MM.1S (cell line): Measurements from ENCODE around the gene KIF18B.

ENCODE experiments used
- DNase-seq: peaks from one replicate; pipeline ENCODE4 v3.0.0-alpha.2; 2015
- H2AFZ ChIP-seq: fragments of 300-600 bp; sonication (generic); 2 replicates; pipeline ENCODE4 v1.6.0; 2016; ENCODE audit warnings: antibody characterized with exemption, low read length
- H3F3A ChIP-seq: fragments of 300-600 bp; sonication (generic); 2 replicates; pipeline ENCODE4 v1.6.1; 2016; ENCODE audit warnings: mild to moderate bottlenecking, antibody characterized with exemption, low read length, moderate library complexity, mixed read lengths; ENCODE audit not compliant: insufficient read depth
- H3K27ac ChIP-seq: fragments of 300-600 bp; sonication (generic); 2 replicates; pipeline ENCODE4 v1.5.1; 2016; ENCODE audit warnings: mild to moderate bottlenecking, low read length
- H3K27me3 ChIP-seq: fragments of 300-600 bp; sonication (generic); replicated peaks from 2 replicates; pipeline ENCODE4 v1.6.0; 2016; ENCODE audit warnings: low read length; ENCODE audit not compliant: insufficient read depth
- H3K36me3 ChIP-seq: fragments of 300-600 bp; sonication (generic); replicated peaks from 2 replicates; pipeline ENCODE4 v1.6.1; 2016; ENCODE audit warnings: mild to moderate bottlenecking, low read length, mixed read lengths; ENCODE audit not compliant: insufficient read depth
- H3K4me1 ChIP-seq: fragments of 300-600 bp; sonication (generic); 2 replicates; pipeline ENCODE4 v1.6.1; 2016; ENCODE audit warnings: low read length, mixed read lengths
- H3K4me2 ChIP-seq: fragments of 300-600 bp; sonication (generic); 2 replicates; pipeline ENCODE4 v1.6.0; 2016; ENCODE audit warnings: low read depth, low read length
- H3K4me3 ChIP-seq: fragments of 300-600 bp; sonication (generic); 2 replicates; pipeline ENCODE4 v1.5.1; 2016; ENCODE audit warnings: low read length, mixed read lengths
- H3K79me2 ChIP-seq: fragments of 300-600 bp; sonication (generic); 2 replicates; pipeline ENCODE4 v1.6.1; 2016; ENCODE audit warnings: mixed run types, low read length, mixed read lengths
- H3K9ac ChIP-seq: fragments of 300-600 bp; sonication (generic); 2 replicates; pipeline ENCODE4 v1.6.1; 2016; ENCODE audit warnings: low read length, mixed read lengths
- H3K9me2 ChIP-seq: fragments of 300-600 bp; sonication (generic); replicated peaks from 2 replicates; pipeline ENCODE4 v1.6.1; 2016; ENCODE audit warnings: mild to moderate bottlenecking, low read length, mixed read lengths; ENCODE audit not compliant: insufficient read depth
- H3K9me3 ChIP-seq: fragments of 300-600 bp; sonication (generic); replicated peaks from 2 replicates; pipeline ENCODE4 v1.6.1; 2016; ENCODE audit warnings: mild to moderate bottlenecking, low read length, mixed read lengths; ENCODE audit not compliant: insufficient read depth
- H4K20me1 ChIP-seq: fragments of 300-600 bp; sonication (generic); 2 replicates; pipeline ENCODE4 v1.6.1; 2016; ENCODE audit warnings: mild to moderate bottlenecking, low read length, moderate library complexity, mixed read lengths; ENCODE audit not compliant: insufficient read depth
- EZH2 ChIP-seq: fragments of 300-600 bp; sonication (generic); optimal IDR thresholded peaks from 2 replicates; pipeline ENCODE3; 2017; ENCODE audit warnings: low read depth, mild to moderate bottlenecking, antibody characterized with exemption, low read length, mixed read lengths
- EZH2phosphoT487 ChIP-seq: fragments of 300-600 bp; sonication (generic); IDR thresholded peaks from 2 replicates; pipeline ENCODE4 v1.6.1; 2018; ENCODE audit warnings: antibody characterized with exemption, low read length
- TF ChIP-seq, protein P1 (sequence below): fragments of 300-600 bp; sonication (generic); IDR thresholded peaks from 2 replicates; pipeline ENCODE4 v1.5.1; 2016; ENCODE audit warnings: antibody characterized with exemption, low read length, mixed read lengths

KIF18B gene

DNA sequence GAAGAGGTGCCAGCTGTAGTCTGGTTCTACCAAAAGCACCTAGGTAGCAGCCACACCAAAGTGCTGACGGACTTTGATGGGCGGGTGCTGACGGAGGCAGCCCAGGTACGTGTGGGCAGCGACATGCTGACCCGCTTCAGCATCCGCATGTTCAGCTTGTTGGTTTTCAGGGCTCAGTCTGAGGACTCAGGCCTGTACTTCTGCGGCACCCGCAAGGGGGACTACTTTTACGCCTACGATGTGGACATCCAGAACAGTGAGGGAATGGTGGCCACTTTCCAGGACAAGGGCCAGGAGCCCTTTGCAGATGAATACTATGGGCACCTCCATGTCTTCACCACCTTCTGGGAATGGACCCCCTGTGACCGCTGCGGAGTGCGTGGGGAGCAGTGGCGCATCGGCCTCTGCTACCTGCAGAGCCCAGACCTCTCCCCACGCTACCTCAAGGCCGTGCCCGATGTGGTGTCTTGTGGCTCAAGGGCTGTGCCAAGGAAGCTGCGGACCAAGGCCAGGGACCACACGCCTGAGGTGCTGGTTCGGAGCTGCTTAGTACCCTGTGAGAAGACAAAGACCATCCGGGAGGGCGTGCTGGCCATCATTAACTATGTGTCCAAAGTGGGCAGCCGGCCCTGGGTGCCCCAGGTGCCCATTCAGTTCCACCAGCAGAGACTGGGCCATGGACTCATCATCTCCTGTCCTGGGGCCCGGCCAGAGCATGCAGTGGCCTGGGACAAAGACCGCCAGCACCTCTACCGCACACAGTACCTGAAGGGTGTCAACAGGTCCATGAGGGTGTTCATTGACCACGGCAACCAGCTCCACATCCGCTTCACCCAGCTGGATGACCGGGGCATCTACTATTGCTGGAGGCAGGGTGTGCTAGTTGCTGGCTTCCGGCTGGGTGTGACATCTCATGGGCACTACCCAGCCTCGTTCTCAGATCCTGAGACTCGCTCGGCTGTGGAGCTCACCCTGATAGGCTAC is 43.3 kb downstream of the KIF18B start:
- H3K4me3 ChIP-seq = no peak overlapping the region
- no peak overlapping the region for H2AFZ ChIP-seq
- no peaks in the 10 kb centered on the region for H3K9me3 ChIP-seq
- H3K4me1 ChIP-seq = no peaks in the 10 kb centered on the region
- no peak overlapping the region for H3K27ac ChIP-seq
- no peaks in the 10 kb centered on the region for H3K36me3 ChIP-seq
- no peaks in the 10 kb centered on the region for H4K20me1 ChIP-seq
- no peak for DNase-seq
- H3F3A ChIP-seq = no peaks in the 10 kb centered on the region
- TF ChIP-seq EZH2 = no peak
- TF ChIP-seq, protein P1, sequence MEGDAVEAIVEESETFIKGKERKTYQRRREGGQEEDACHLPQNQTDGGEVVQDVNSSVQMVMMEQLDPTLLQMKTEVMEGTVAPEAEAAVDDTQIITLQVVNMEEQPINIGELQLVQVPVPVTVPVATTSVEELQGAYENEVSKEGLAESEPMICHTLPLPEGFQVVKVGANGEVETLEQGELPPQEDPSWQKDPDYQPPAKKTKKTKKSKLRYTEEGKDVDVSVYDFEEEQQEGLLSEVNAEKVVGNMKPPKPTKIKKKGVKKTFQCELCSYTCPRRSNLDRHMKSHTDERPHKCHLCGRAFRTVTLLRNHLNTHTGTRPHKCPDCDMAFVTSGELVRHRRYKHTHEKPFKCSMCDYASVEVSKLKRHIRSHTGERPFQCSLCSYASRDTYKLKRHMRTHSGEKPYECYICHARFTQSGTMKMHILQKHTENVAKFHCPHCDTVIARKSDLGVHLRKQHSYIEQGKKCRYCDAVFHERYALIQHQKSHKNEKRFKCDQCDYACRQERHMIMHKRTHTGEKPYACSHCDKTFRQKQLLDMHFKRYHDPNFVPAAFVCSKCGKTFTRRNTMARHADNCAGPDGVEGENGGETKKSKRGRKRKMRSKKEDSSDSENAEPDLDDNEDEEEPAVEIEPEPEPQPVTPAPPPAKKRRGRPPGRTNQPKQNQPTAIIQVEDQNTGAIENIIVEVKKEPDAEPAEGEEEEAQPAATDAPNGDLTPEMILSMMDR = no peak
- TF ChIP-seq EZH2phosphoT487 = no peak
- H3K79me2 ChIP-seq = no peaks in the 10 kb centered on the region
- no peak overlapping the region for H3K4me2 ChIP-seq
- H3K9me2 ChIP-seq = no peaks in the 10 kb centered on the region
- H3K27me3 ChIP-seq = peaks cover 60% of the 10 kb centered on the region
- no peak overlapping the region for H3K9ac ChIP-seq

DNA sequence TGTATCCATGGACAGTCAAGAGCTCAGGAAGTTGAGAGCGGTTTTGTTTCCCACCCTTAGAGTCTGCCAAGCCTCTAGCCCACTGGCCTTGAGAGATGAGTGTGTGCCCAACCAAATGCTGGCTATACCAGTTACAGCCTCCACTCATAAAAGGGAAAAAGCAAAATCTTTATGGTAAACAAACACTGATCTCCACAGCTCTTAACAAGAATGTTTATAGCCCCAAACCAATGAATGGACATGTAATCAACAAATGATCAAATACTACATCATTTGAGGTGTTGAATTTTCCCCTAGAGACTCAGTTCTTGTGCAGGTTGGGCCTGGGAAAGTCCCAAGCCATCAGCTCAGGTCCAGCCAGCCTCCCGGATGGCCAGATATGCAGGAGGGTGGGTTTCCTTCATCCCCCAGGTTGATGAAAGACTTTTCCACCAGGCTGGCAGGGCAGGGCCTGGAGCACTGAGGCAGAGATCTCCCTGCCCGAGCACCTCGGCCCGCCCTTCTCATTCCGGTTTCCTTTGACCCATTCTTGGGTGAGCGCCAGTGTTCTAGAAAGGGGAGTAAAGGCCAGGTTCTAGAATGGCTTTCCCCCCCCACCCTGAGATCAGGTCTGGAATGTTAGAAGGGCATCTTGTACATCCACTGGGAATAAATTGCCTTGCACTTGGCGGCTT is 44.4 kb downstream of the KIF18B start:
- no peak for TF ChIP-seq EZH2phosphoT487
- no peak for TF ChIP-seq EZH2
- TF ChIP-seq, protein P1 = no peak
- H3K9me2 ChIP-seq = no peaks in the 10 kb centered on the region
- 0 out of 2 replicates have a peak, but pooled peaks cover 8% of the 10 kb centered on the region for H3F3A ChIP-seq
- no peak overlapping the region for H3K4me2 ChIP-seq
- H3K27me3 ChIP-seq = peaks cover 60% of the 10 kb centered on the region
- no peak overlapping the region for H3K27ac ChIP-seq
- H3K4me3 ChIP-seq = no peak overlapping the region
- H2AFZ ChIP-seq = no peak overlapping the region
- DNase-seq = no peak
- peaks cover 10% of the 10 kb centered on the region for H3K79me2 ChIP-seq
- no peaks in the 10 kb centered on the region for H3K9me3 ChIP-seq
- no peaks in the 10 kb centered on the region for H3K36me3 ChIP-seq
- H4K20me1 ChIP-seq = no peaks in the 10 kb centered on the region
- H3K9ac ChIP-seq = no peak overlapping the region
- no peaks in the 10 kb centered on the region for H3K4me1 ChIP-seq

DNA sequence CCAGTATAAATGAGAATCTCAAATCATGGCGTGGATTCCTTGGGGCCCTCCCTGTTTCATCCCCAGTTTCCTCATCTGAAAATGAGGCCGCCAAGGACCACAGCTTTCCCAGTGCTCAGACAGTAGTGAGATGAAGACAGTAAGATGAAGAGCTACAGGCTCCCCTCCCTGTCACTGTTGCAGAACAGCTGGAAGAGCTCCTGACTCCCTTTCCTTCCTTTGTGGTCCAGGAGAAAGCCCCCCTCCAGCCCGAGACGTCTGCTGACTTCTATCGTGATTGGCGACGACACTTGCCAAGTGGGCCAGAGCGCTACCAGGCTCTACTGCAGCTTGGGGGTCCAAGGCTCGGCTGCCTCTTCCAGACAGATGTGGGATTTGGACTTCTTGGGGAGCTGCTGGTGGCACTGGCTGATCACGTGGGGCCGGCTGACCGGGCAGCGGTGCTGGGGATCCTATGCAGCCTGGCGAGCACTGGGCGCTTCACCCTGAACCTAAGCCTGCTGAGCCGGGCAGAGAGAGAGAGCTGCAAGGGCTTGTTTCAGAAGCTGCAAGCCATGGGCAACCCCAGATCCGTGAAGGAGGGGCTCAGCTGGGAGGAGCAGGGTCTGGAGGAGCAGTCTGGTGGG is 45.3 kb downstream of the KIF18B start:
- Histone ChIP-seq H3K9ac (no peak overlapping the region), H3K9me3 (no peaks in the 10 kb centered on the region), H3K4me1 (no peaks in the 10 kb centered on the region), H3K79me2 (peaks cover 19% of the 10 kb centered on the region), H3K27me3 (peaks cover 58% of the 10 kb centered on the region), H3K27ac (no peak overlapping the region), H3K9me2 (no peaks in the 10 kb centered on the region), H3K4me3 (no peak overlapping the region), H4K20me1 (no peaks in the 10 kb centered on the region), H3K36me3 (no peaks in the 10 kb centered on the region), H3K4me2 (no peak overlapping the region), H3F3A (0 out of 2 replicates have a peak, but pooled peaks cover 8% of the 10 kb centered on the region), H2AFZ (no peak overlapping the region)
- TF ChIP-seq EZH2phosphoT487 = no peak
- TF ChIP-seq EZH2 = no peak
- TF ChIP-seq, protein P1 = no peak
- no peak for DNase-seq
